OCI-M2 (cell line): ENCODE data around the gene TAMALIN.

ENCODE experiments used
- DNase-seq: peaks from one replicate; lab custom pipeline; 2025; ENCODE audit not compliant: unreplicated experiment; lab: John Stamatoyannopoulos, UW

TAMALIN gene

GRCh38 chr12:51980809-51981127, 26.0 kb upstream of the TAMALIN start:
- DNase-seq = no peak

GRCh38 chr12:51984657-51985056, 22.1 kb upstream of the TAMALIN start:
- DNase-seq = no peak

DNA sequence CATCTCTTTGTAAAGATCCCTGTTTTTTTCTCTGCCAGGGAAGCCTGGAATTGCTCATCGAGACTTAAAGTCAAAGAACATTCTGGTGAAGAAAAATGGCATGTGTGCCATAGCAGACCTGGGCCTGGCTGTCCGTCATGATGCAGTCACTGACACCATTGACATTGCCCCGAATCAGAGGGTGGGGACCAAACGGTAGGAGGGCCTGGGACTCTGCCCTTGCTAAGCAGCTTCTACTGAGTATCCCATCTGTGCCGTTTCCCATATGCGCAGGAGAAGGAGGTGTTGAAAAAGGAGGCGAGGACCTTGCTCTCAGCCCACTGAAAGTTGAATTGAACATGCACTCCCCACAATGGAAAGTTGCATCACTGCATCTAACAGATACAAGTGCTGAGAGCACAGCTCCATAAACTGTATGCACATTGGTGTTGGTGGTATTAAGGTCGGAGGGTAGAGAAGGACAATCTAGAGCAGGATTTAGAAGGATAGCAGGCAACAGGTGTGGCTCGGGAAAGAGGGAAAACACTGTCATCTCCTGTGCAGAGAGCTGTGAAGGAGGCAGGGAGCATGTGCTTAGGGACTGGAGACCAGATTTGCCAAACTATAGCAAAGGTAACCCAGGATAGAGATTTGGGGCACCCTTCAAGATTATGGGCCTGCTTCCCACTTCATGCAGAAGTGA, 21.5 kb upstream of the TAMALIN start:
- DNase-seq = no peak

DNA sequence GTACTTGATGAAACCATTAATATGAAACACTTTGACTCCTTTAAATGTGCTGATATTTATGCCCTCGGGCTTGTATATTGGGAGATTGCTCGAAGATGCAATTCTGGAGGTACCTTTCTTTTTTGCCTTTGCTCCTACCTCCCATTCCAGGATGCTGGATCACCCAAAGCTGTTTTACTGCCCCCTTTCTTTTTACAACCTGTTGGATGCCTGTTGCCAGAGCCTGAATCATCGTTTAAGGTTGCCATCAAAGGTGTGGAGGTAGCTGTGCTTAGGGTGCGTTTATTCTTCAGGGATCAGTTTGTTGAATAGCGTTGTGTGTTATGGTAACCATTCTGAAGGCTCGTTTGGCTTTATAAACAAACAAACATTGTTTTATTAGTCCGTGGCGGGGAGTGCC, 19.9 kb upstream of the TAMALIN start:
- DNase-seq = no peak

DNA sequence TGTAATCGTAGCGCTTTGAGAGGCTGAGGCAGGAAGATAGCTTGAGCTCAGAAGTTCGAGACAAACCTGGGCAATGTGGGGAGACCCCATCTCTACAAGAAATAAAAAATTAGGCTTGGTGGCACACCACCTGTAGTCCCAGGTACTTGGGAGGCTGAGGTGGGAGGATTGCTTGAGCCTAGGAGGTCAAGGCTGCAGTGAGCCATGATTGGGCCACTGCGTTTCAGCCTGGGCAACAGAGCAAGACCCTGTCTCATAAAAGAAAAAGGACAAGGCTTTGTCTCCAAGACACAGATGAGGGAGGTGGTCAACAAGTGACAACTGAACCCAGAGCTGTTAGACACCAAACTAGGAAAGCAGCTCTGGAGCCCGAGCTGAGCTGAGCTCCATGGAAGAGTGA, 14.5 kb upstream of the TAMALIN start:
- DNase-seq = no peak

DNA sequence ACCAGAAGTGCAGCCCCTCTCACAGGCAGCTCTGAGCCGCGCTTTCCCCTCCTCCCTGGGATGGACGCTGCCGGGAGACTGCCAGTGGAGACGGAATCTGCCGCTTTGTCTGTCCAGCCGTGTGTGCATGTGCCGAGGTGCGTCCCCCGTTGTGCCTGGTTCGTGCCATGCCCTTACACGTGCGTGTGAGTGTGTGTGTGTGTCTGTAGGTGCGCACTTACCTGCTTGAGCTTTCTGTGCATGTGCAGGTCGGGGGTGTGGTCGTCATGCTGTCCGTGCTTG, 12.3 kb upstream of the TAMALIN start:
- no peak for DNase-seq

- no peak for DNase-seq
These were observed 11.8 kb upstream of the TAMALIN start for GRCh38 chr12:51994959-51995358.

GRCh38 chr12:51997136-51997535, 9.6 kb upstream of the TAMALIN start:
- no peak for DNase-seq

GRCh38 chr12:52003016-52003550, 3.7 kb upstream of the TAMALIN start:
- DNase-seq = no peak

DNA sequence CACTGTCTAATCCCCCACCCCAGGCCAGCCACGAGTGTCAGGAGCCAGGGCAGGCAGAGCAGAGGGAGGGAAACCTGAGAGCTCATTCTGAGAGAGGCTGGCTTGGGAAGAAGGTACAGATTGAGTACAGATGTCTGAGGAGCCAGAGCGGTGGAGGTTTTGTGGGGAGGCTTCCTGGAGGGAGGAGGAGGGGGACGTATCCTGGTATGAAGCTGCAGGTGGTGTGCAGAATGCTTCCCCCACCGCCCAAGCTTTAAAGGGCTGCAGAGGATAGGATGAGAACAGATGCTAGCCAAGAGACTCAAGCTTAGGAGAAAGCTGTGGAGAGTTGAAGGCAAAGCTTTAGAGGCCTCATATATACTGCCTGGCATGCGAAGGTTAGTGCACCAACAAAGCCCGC, 3.2 kb upstream of the TAMALIN start:
- no peak for DNase-seq

DNA sequence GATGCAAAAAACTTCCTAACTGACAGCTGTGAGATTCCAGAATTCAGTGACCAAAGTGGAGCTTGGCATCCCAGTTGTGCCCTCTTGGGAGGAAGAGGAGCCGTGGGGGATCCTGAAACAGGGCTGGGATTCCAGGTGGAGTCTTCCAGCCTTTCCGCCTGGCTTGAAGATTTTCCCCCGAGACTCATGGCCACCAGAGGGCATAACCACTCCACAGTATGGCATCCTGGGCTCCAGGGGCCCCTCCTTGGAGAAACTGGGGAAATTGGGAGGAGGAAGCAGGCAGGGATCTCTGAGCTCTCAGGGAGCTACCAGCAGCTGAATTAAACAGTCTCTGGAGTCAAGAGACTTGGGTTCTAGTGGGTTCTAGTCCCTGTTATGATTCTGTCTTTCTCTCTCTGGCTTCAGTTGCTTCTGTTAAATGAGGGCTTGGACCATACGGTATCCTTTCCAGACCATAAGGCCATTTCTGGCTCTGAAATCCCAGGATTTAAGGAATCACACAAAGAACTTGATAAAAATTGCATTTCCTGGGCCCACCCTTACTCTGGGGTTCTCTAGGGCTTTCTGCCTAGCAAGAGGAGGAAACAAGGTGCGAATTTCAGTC, 2.6 kb upstream of the TAMALIN start:
- no peak for DNase-seq

GRCh38 chr12:52005218-52005902, 1.4 kb upstream of the TAMALIN start:
- DNase-seq = no peak

DNA sequence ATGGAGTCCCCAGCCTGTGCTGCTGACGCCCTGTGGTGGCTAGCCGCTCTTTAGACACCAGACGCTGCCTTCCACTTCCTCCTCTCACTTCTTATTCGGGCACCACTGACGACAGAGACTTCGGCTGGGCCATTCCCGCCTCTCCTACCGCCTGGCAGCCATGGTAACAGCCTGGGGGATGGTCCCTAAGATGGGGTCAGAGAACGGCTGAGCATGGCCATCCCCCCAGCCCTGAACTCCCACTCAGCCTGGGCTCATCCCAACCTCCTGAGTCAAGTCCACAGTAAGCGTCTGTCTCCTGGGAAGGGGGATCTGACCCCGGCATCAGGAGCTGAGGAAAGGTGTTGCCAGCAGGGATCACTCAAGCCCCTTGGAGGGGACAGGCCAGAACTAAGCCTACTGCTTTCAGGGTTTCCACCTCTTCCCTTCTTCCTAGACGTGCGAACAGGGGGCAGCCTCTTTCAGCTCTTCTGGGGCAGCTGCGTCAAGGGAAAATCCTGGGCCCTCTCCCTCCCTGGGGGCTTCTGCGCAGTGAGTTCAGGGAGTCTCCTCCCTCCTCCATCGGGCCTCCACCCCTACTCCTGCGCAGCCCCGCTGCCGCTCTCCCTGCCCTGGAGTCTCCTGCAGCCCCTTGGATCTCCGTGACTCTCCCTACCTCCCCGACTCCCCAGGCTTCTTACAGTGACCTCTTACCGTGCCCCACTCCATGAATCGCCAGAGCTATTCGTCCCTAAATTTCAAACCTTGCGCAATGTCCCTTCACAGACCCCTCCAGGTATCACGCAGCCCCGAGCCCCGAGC, 643 bp upstream of the TAMALIN start:
- DNase-seq = no peak

GRCh38 chr12:52007158-52007921, 594 bp downstream of the TAMALIN start:
- DNase-seq = no peak

- no peak for DNase-seq
These were observed 1.3 kb downstream of the TAMALIN start for GRCh38 chr12:52007982-52008510.

DNA sequence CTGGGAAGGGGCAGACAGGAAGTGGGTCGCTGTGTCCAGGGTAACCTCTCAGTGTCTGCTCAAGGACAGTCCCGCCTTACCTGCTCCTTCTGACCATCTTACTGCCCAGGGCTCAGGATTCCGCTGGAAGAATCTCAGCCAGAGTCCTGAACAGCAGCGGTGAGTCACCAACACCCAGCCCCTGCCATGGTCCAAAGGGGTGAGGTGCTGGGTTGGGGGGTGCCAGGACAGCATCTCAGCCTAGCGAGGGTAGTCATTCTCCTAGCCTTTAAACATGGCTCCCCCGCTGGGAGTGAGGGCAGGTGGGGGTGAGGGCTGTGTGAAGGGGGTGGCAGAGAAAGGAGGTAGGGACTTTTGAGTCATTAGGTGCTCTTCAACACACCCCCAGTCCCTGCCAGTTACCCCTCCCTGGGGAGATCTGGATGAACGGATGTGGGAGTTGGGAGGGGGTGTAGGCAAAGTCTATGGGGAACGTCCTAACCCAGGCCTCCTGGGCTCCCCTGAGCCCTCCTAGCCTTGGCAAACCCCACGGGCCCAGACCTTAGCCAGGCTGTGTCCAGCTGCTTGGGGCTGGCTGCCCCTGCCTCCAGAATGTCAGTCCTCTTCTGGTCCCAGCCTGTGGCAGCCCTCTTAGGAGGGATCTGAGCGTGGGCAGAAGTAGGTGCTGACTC, 2.5 kb downstream of the TAMALIN start:
- DNase-seq = no peak

DNA sequence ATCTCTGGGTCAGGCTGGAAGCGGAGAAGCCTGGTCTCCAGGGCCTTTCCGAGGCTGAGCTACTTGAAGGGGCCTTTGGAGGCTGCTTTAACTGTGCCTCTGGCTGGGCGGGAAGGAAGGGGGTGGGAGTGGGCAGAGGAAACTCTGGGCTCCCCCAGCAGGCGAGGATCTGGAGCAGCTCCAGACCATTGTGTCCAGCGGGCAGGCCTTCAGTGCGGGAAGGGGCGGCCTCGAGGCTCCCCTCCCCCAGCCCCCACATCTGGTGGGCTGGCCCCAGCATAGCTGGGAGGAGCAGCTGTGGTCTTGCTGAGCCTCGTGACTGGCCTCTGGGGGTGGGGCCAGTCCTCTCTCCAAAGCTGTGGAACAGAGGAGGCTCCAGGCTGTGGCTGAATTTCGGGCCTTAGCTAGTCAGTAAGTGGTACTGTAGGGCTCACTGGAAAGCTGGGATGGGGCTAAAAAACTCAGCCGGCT, 3.4 kb downstream of the TAMALIN start:
- DNase-seq = no peak

GRCh38 chr12:52010692-52011601, 4.2 kb downstream of the TAMALIN start:
- no peak for DNase-seq

DNA sequence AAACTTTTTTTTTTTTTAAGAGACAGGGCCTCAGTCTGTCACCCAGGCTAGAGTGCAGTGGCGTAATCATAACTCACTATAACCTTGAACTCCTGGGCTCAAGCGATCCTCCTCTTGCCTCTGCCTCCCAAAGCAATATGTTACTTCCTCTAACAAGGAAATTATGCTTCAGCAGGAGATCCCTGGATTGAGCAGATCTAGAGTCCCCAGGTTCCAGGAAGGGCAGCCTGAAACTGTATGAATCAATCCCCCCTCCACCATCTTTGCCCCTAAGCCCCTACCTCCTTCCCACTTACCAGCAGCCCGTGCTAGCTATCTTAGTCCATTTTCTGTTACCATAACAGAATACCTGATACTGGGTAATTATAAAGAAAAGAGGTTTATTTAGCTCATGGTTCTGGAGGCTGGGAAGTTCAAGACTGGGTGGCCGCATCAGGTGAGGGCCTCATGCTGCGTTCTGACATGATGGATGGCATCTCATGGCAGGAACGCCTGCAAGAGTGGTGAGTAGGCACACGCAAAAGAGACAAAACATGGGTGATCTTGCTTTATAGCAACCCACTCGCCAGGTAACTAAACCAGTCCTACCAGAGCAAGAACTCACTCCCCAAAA, 5.0 kb downstream of the TAMALIN start:
- no peak for DNase-seq
